Hepatocyte (in vitro differentiated cells): Measurements from ENCODE around the gene NUDT10. TPM values are rescaled to one million over a fixed set of nuclear protein-coding genes. Genes with fewer than 3 reads are reported as not detected.
"Not testable (repeated sequence)": the region's sequence is repeated elsewhere in the genome, so short reads cannot be mapped to it uniquely, and the experiment has no call there.

Experiments used
- DNase-seq: peaks from one replicate; pipeline ENCODE4 v3.0.0-alpha.2; 2016; ENCODE audit warnings: low spot score
- H2AFZ ChIP-seq: fragments of 200-600 bp; sonication (generic); 2 replicates; pipeline ENCODE4 v1.6.0; 2016; ENCODE audit warnings: antibody characterized with exemption, mild to moderate bottlenecking
- H3K27ac ChIP-seq: fragments of 200-600 bp; sonication (generic); 2 replicates; pipeline ENCODE4 v1.5.1; 2016; ENCODE audit warnings: mild to moderate bottlenecking
- H3K27me3 ChIP-seq: fragments of 200-600 bp; sonication (generic); 2 replicates; pipeline ENCODE4 v1.6.1; 2016
- H3K36me3 ChIP-seq: fragments of 200-600 bp; sonication (generic); replicated peaks from 2 replicates; pipeline ENCODE4 v1.5.1; 2016; ENCODE audit warnings: low read depth; ENCODE audit not compliant: insufficient read depth
- H3K4me1 ChIP-seq: fragments of 200-600 bp; sonication (generic); 2 replicates; pipeline ENCODE4 v1.5.1; 2016; ENCODE audit warnings: mild to moderate bottlenecking, moderate library complexity; ENCODE audit not compliant: insufficient read depth
- H3K4me2 ChIP-seq: fragments of 200-600 bp; sonication (generic); 2 replicates; pipeline ENCODE4 v1.6.0; 2016
- H3K4me3 ChIP-seq: fragments of 200-600 bp; sonication (generic); 2 replicates; pipeline ENCODE4 v1.5.1; 2016; ENCODE audit warnings: mild to moderate bottlenecking
- H3K79me2 ChIP-seq: fragments of 200-600 bp; sonication (generic); 2 replicates; pipeline ENCODE4 v1.6.0; 2017; ENCODE audit warnings: mild to moderate bottlenecking
- H3K9me2 ChIP-seq: fragments of 200-600 bp; sonication (generic); replicated peaks from 2 replicates; pipeline ENCODE4 v1.6.0; 2017; ENCODE audit warnings: mild to moderate bottlenecking; ENCODE audit not compliant: insufficient read depth
- H3K9me3 ChIP-seq: fragments of 200-600 bp; sonication (generic); 2 replicates; pipeline ENCODE4 v1.5.1; 2016; ENCODE audit warnings: low read depth, mild to moderate bottlenecking
- H4K20me1 ChIP-seq: fragments of 200-600 bp; sonication (generic); 2 replicates; pipeline ENCODE4 v1.6.0; 2016; ENCODE audit warnings: mild to moderate bottlenecking; ENCODE audit not compliant: insufficient read depth, poor library complexity, severe bottlenecking
- EZH2 ChIP-seq: fragments of 200-600 bp; sonication (generic); IDR thresholded peaks from 2 replicates; pipeline ENCODE4 v1.6.1; 2016; ENCODE audit warnings: antibody characterized with exemption, mild to moderate bottlenecking, borderline replicate concordance
- EZH2phosphoT487 ChIP-seq: fragments of 200-600 bp; sonication (generic); IDR thresholded peaks from one replicate; pipeline ENCODE4 v1.6.1; 2018; ENCODE audit warnings: antibody characterized with exemption, mild to moderate bottlenecking, low read depth, moderate library complexity; ENCODE audit not compliant: unreplicated experiment, severe bottlenecking
- WGBS: methylation state at CpG from one replicate; pipeline ENCODE4 v1.1.6; 2016; ENCODE audit warnings: low lambda C conversion rate; ENCODE audit errors: missing lambda C conversion rate; 5-methylcytosine and 5-hydroxymethylcytosine counted together
- polyA plus RNA-seq: library from polyadenylated mRNA; unstranded; fragments of >200 nt; fragmentation: Nextera tagmentation; extraction: Ambion mirVana; gene quantifications from 2 replicates; pipeline ENCODE4 v1.2.1, GENCODE V29; 2016
- total RNA-seq: library from RNA; depleted of rRNA; stranded (reverse); fragments of >200 nt; gene quantifications from 2 replicates; pipeline ENCODE4 v1.2.3, GENCODE V29; 2014
- TF ChIP-seq, protein P1 (sequence below): fragments of 200-600 bp; sonication (generic); IDR thresholded peaks from 2 replicates; pipeline ENCODE4 v1.5.1; 2016; ENCODE audit warnings: antibody characterized with exemption, mild to moderate bottlenecking; ENCODE audit not compliant: poor library complexity

NUDT10 gene
- total and polyA plus RNA-seq, 2 experiments from 2014 or later = 4.6 to 6.4 TPM

DNA sequence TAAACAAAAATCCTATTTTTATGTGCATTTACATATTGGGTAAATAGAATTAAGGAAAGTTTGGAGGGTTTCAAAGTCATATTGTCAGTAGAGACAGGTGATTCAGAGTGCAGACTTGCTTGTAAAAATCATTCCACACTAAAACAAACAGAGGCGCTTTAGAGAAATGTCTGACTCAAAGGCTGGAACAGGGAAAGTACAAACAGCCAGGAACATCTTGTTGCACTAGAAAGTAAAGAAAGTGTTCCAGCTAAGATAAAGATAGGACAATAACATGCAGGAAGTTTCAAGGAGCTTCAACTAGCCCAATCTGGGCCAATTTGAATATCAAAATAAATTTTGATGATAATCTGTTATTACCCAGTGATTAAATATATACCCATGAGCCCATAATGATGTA, 16.4 kb upstream of the NUDT10 start:
- H3K4me3 ChIP-seq = no peak overlapping the region
- no peaks in the 10 kb centered on the region for H3K27me3 ChIP-seq
- no peak for TF ChIP-seq EZH2phosphoT487
- TF ChIP-seq, protein P1, sequence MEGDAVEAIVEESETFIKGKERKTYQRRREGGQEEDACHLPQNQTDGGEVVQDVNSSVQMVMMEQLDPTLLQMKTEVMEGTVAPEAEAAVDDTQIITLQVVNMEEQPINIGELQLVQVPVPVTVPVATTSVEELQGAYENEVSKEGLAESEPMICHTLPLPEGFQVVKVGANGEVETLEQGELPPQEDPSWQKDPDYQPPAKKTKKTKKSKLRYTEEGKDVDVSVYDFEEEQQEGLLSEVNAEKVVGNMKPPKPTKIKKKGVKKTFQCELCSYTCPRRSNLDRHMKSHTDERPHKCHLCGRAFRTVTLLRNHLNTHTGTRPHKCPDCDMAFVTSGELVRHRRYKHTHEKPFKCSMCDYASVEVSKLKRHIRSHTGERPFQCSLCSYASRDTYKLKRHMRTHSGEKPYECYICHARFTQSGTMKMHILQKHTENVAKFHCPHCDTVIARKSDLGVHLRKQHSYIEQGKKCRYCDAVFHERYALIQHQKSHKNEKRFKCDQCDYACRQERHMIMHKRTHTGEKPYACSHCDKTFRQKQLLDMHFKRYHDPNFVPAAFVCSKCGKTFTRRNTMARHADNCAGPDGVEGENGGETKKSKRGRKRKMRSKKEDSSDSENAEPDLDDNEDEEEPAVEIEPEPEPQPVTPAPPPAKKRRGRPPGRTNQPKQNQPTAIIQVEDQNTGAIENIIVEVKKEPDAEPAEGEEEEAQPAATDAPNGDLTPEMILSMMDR = no peak
- no peak for TF ChIP-seq EZH2
- H2AFZ ChIP-seq = no peak overlapping the region
- H3K27ac ChIP-seq = no peak overlapping the region
- no peaks in the 10 kb centered on the region for H3K9me2 ChIP-seq
- WGBS = 68% methylated on average over 1 of the region's 1 CpG
- no peak for DNase-seq
- no peaks in the 10 kb centered on the region for H3K36me3 ChIP-seq
- H3K4me1 ChIP-seq = no peaks in the 10 kb centered on the region
- no peaks in the 10 kb centered on the region for H3K9me3 ChIP-seq
- no peaks in the 10 kb centered on the region for H4K20me1 ChIP-seq
- H3K4me2 ChIP-seq = no peak overlapping the region
- H3K79me2 ChIP-seq = no peaks in the 10 kb centered on the region

- H3K27me3 ChIP-seq, H3K9me3 ChIP-seq, H4K20me1 ChIP-seq, H3K4me1 ChIP-seq, H3K79me2 ChIP-seq, H3K9me2 ChIP-seq, H3K36me3 ChIP-seq, H3K27ac ChIP-seq: not testable (repeated sequence)
- Histone ChIP-seq H2AFZ (peak overlapping the region; percentile 31), H3K4me2 (peak overlapping the region; percentile 80), H3K4me3 (peak overlapping the region; percentile 36)
- peak; percentile 4 for DNase-seq
- WGBS = 38% methylated on average over 39 of the region's 56 CpGs
Observed at GRCh38 chrX:51332943-51333785, 542 bp downstream of the NUDT10 start.

DNA sequence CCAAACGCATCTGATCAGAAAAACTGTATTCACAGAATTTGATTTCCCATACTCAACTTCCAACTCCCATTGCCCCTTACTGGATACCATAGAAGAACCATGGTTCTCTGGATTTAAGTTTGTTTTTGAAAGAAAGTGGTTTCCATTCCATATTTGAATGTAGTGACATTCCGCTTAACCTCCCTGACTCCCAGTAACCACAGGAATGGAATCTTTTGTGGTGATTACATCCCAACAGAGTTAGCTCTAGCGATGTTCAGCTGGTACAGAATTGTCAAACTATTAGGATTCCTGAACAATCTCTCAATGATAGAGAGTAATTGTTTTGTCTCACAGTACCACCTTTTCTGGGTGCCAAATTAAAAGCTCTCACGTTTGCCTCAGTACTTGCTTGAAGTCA, 1.7 kb downstream of the NUDT10 start:
- no peaks in the 10 kb centered on the region for H3K9me3 ChIP-seq
- WGBS = 61% methylated on average over 4 of the region's 4 CpGs
- no peak overlapping the region for H3K4me3 ChIP-seq
- no peaks in the 10 kb centered on the region for H3K9me2 ChIP-seq
- no peaks in the 10 kb centered on the region for H3K79me2 ChIP-seq
- H3K4me1 ChIP-seq = no peaks in the 10 kb centered on the region
- no peaks in the 10 kb centered on the region for H3K36me3 ChIP-seq
- no peak overlapping the region for H3K27ac ChIP-seq
- no peaks in the 10 kb centered on the region for H4K20me1 ChIP-seq
- no peak for DNase-seq
- no peak overlapping the region for H2AFZ ChIP-seq
- peaks cover 7% of the 10 kb centered on the region for H3K27me3 ChIP-seq
- H3K4me2 ChIP-seq = peak overlapping the region; percentile 80
- TF ChIP-seq, protein P1 = no peak
- TF ChIP-seq EZH2phosphoT487 = no peak
- TF ChIP-seq EZH2 = no peak

- no peak overlapping the region for H3K27ac ChIP-seq
- peak; percentile 55 for DNase-seq
- no peaks in the 10 kb centered on the region for H3K9me3 ChIP-seq
- H3K79me2 ChIP-seq = no peaks in the 10 kb centered on the region
- no peak for TF ChIP-seq EZH2
- TF ChIP-seq, protein P1 = peak; percentile 58
- no peaks in the 10 kb centered on the region for H3K9me2 ChIP-seq
- no peak overlapping the region for H3K4me3 ChIP-seq
- no peak overlapping the region for H3K4me2 ChIP-seq
- H2AFZ ChIP-seq = no peak overlapping the region
- no peaks in the 10 kb centered on the region for H3K4me1 ChIP-seq
- no peaks in the 10 kb centered on the region for H4K20me1 ChIP-seq
- H3K27me3 ChIP-seq = peaks cover 7% of the 10 kb centered on the region
- H3K36me3 ChIP-seq = no peaks in the 10 kb centered on the region
- 39% methylated on average over 3 of the region's 3 CpGs for WGBS
Observed at GRCh38 chrX:51336584-51336983, 4.0 kb downstream of the NUDT10 start.
